Mesendoderm (in vitro differentiated cells): ENCODE results near the gene ST7.

ENCODE experiments used
- DNase-seq: peaks from one replicate; pipeline ENCODE4 v3.0.0; 2013
- H2AK5ac ChIP-seq: 2 replicates; pipeline ENCODE4 v1.6.1; 2013; ENCODE audit warnings: low read length, inconsistent platforms
- H2BK120ac ChIP-seq: 2 replicates; pipeline ENCODE4 v1.6.1; 2013; ENCODE audit warnings: low read depth, mild to moderate bottlenecking, low read length, moderate library complexity, mixed read lengths
- H2BK15ac ChIP-seq: replicated peaks from 2 replicates; pipeline ENCODE4 v1.6.1; 2013; ENCODE audit warnings: low read depth, mild to moderate bottlenecking, moderate library complexity
- H2BK5ac ChIP-seq: 2 replicates; pipeline ENCODE4 v1.6.1; 2013; ENCODE audit warnings: low read length, inconsistent platforms
- H3K18ac ChIP-seq: 2 replicates; pipeline ENCODE4 v1.6.1; 2013; ENCODE audit warnings: mild to moderate bottlenecking, low read length, mixed read lengths
- H3K23ac ChIP-seq: one replicate; pipeline ENCODE4 v1.6.1; 2013; ENCODE audit warnings: low read length
- H3K27ac ChIP-seq: 2 replicates; pipeline ENCODE4 v1.5.1; 2013; ENCODE audit warnings: low read depth, mild to moderate bottlenecking, inconsistent platforms, low read length, moderate library complexity
- H3K27me3 ChIP-seq: 2 replicates; pipeline ENCODE4 v1.6.1; 2013; ENCODE audit warnings: low read length, control low read depth, mild to moderate bottlenecking, inconsistent platforms; ENCODE audit not compliant: insufficient read depth, poor library complexity
- H3K36me3 ChIP-seq: 2 replicates; pipeline ENCODE4 v1.6.1; 2013; ENCODE audit warnings: low read length, inconsistent platforms; ENCODE audit not compliant: control insufficient read depth, insufficient read depth
- H3K4ac ChIP-seq: one replicate; pipeline ENCODE4 v1.6.1; 2013; ENCODE audit warnings: low read depth, mild to moderate bottlenecking, low read length, moderate library complexity
- H3K4me1 ChIP-seq: 2 replicates; pipeline ENCODE4 v1.6.1; 2013; ENCODE audit warnings: low read depth, low read length, inconsistent platforms; ENCODE audit not compliant: control insufficient read depth
- H3K4me2 ChIP-seq: 2 replicates; pipeline ENCODE4 v1.6.1; 2013; ENCODE audit warnings: low read length
- H3K4me3 ChIP-seq: 2 replicates; pipeline ENCODE4 v1.5.1; 2013; ENCODE audit warnings: mild to moderate bottlenecking, low read length
- H3K56ac ChIP-seq: one replicate; pipeline ENCODE4 v1.6.1; 2013; ENCODE audit warnings: low read length
- H3K79me1 ChIP-seq: 2 replicates; pipeline ENCODE4 v1.6.1; 2013; ENCODE audit warnings: low read length, inconsistent platforms
- H3K79me2 ChIP-seq: 2 replicates; pipeline ENCODE4 v1.6.1; 2013; ENCODE audit warnings: mild to moderate bottlenecking, low read length; ENCODE audit not compliant: control insufficient read depth, insufficient read depth
- H3K9ac ChIP-seq: 2 replicates; pipeline ENCODE4 v1.6.1; 2013; ENCODE audit warnings: low read length, inconsistent platforms
- H4K5ac ChIP-seq: one replicate; pipeline ENCODE4 v1.6.1; 2013; ENCODE audit warnings: low read length
- H4K8ac ChIP-seq: one replicate; pipeline ENCODE4 v1.6.1; 2013; ENCODE audit warnings: low read depth, mild to moderate bottlenecking, control low read depth, low read length, moderate library complexity
- WGBS: extraction: QIAGEN DNeasy Blood & Tissue Kit; methylation state at CpG from one replicate; pipeline ENCODE4 v1.1.7; 2013; ENCODE audit warnings: low lambda C conversion rate, missing lambda C conversion rate; ENCODE audit not compliant: insufficient coverage; ENCODE audit errors: extremely low coverage; 5-methylcytosine and 5-hydroxymethylcytosine counted together

Gene ST7

GRCh38 chr7:117190746-117191435 is 237.6 kb downstream of the ST7 start:
- Histone ChIP-seq H2BK15ac (no peak overlapping the region), H3K27ac (no peak overlapping the region), H4K8ac (no peak overlapping the region), H3K4ac (no peak overlapping the region), H4K5ac (no peak overlapping the region), H3K18ac (no peak overlapping the region), H2AK5ac (no peak overlapping the region), H3K27me3 (no peaks in the 10 kb centered on the region), H3K9ac (no peak overlapping the region), H3K4me2 (no peak overlapping the region), H3K4me3 (no peak overlapping the region), H2BK120ac (no peak overlapping the region), H3K79me2 (no peaks in the 10 kb centered on the region), H2BK5ac (no peak overlapping the region), H3K36me3 (no peaks in the 10 kb centered on the region), H3K56ac (no peak overlapping the region), H3K4me1 (no peaks in the 10 kb centered on the region), H3K23ac (no peak overlapping the region), H3K79me1 (no peaks in the 10 kb centered on the region)
- no peak for DNase-seq
- no CpG with 5 or more reads among the region's 9 CpGs for WGBS

DNA sequence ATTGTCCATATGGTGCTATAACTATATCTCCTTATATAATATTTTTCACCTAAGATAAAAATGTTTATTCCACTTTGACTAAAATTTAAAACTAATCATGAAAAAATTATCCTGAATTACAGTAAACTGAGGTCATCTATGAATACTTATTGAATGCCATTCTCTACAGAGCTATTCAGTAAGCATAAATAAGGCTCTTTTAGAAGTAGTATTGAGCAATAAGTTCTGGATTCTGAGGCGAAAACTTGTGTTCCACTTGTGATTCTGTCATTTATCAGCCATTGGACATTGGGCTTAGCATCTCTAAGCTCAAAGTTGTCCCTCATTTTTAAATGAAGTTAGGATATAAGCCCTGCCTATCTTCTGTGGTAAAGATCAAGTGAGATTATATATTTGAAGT is 238.8 kb downstream of the ST7 start:
- H3K56ac ChIP-seq, result no peak overlapping the region
- H3K4ac ChIP-seq, result no peak overlapping the region
- H3K9ac ChIP-seq, result no peak overlapping the region
- no peaks in the 10 kb centered on the region for H3K79me1 ChIP-seq
- no peak overlapping the region for H2BK5ac ChIP-seq
- H3K4me1 ChIP-seq, result no peaks in the 10 kb centered on the region
- no peak overlapping the region for H3K4me2 ChIP-seq
- H3K18ac ChIP-seq, result no peak overlapping the region
- no peaks in the 10 kb centered on the region for H3K36me3 ChIP-seq
- H3K79me2 ChIP-seq, result no peaks in the 10 kb centered on the region
- H4K5ac ChIP-seq, result no peak overlapping the region
- no peak overlapping the region for H2BK15ac ChIP-seq
- WGBS, result no CpG with 5 or more reads among the region's 1 CpG
- H2BK120ac ChIP-seq, result no peak overlapping the region
- H3K4me3 ChIP-seq, result no peak overlapping the region
- DNase-seq, result no peak
- H2AK5ac ChIP-seq, result no peak overlapping the region
- no peak overlapping the region for H3K23ac ChIP-seq
- no peaks in the 10 kb centered on the region for H3K27me3 ChIP-seq
- no peak overlapping the region for H4K8ac ChIP-seq
- no peak overlapping the region for H3K27ac ChIP-seq

DNA sequence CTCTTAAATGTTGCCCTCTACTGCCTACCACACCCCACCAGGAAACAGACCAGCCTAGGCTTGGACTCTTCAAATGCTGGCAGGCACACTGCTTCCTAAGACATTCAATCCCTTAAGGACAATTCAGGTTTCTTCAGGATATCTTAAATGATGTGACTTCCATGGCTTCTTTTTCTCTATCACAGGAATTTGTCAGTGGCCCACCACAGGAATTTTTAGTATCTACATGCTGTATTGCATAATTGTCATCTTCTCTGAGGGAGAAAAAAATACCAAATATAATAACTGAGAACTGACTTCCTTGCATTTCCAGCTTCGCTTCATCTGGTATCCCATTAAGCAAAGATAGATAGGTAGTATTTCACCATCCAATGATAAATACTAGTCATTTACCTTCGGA is 240.3 kb downstream of the ST7 start:
- Histone ChIP-seq H4K8ac (no peak overlapping the region), H2BK15ac (no peak overlapping the region), H4K5ac (no peak overlapping the region), H3K18ac (no peak overlapping the region), H3K4me1 (no peaks in the 10 kb centered on the region), H3K27me3 (no peaks in the 10 kb centered on the region), H3K79me1 (no peaks in the 10 kb centered on the region), H3K27ac (no peak overlapping the region), H3K56ac (no peak overlapping the region), H3K79me2 (no peaks in the 10 kb centered on the region), H3K4ac (no peak overlapping the region), H3K4me2 (no peak overlapping the region), H2BK5ac (no peak overlapping the region), H3K9ac (no peak overlapping the region), H3K36me3 (no peaks in the 10 kb centered on the region), H2BK120ac (no peak overlapping the region), H2AK5ac (no peak overlapping the region), H3K4me3 (no peak overlapping the region), H3K23ac (no peak overlapping the region)
- DNase-seq, result no peak
- WGBS, result no CpG with 5 or more reads among the region's 2 CpGs

DNA sequence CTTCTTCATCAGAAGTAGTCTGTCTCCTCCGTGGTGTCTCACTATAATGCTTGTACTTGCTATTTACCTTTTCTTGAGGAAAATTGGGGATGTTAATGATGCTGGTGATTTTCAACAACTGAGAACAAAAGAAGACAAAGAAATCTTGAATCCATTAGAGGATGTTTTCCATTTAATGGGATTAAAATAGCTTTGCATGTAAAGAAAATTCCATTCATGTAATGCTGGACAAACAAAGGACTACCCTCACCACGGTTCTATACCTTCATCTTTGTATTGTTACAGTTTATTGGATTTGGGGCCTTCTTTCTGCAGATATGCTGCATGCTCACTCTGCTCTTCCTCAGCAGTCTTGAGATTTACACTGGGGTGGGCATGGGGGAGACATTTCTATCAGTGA is 241.1 kb downstream of the ST7 start:
- no peaks in the 10 kb centered on the region for H3K79me1 ChIP-seq
- no peak overlapping the region for H2AK5ac ChIP-seq
- no peak overlapping the region for H3K9ac ChIP-seq
- H3K27me3 ChIP-seq, result no peaks in the 10 kb centered on the region
- H3K4me2 ChIP-seq, result no peak overlapping the region
- no peaks in the 10 kb centered on the region for H3K4me1 ChIP-seq
- no peak overlapping the region for H4K5ac ChIP-seq
- no peak overlapping the region for H2BK15ac ChIP-seq
- H3K4ac ChIP-seq, result no peak overlapping the region
- H4K8ac ChIP-seq, result no peak overlapping the region
- no peak overlapping the region for H3K23ac ChIP-seq
- H2BK120ac ChIP-seq, result no peak overlapping the region
- no peak overlapping the region for H3K56ac ChIP-seq
- H3K18ac ChIP-seq, result no peak overlapping the region
- H3K27ac ChIP-seq, result no peak overlapping the region
- no peak overlapping the region for H2BK5ac ChIP-seq
- H3K79me2 ChIP-seq, result no peaks in the 10 kb centered on the region
- H3K4me3 ChIP-seq, result no peak overlapping the region
- DNase-seq, result no peak
- H3K36me3 ChIP-seq, result no peaks in the 10 kb centered on the region
- WGBS, result no CpG with 5 or more reads among the region's 2 CpGs

- Histone ChIP-seq H3K27me3 (no peaks in the 10 kb centered on the region), H3K79me1 (no peaks in the 10 kb centered on the region), H3K9ac (no peak overlapping the region), H3K27ac (no peak overlapping the region), H3K4me2 (no peak overlapping the region), H4K5ac (no peak overlapping the region), H2BK15ac (no peak overlapping the region), H3K18ac (no peak overlapping the region), H3K23ac (no peak overlapping the region), H3K79me2 (no peaks in the 10 kb centered on the region), H3K36me3 (no peaks in the 10 kb centered on the region), H2BK5ac (no peak overlapping the region), H2BK120ac (no peak overlapping the region), H3K4me1 (no peaks in the 10 kb centered on the region), H4K8ac (no peak overlapping the region), H3K4me3 (no peak overlapping the region), H3K4ac (no peak overlapping the region), H3K56ac (no peak overlapping the region), H2AK5ac (no peak overlapping the region)
- no CpG with 5 or more reads among the region's 4 CpGs for WGBS
- no peak for DNase-seq
Observed at GRCh38 chr7:117195361-117196029, 242.2 kb downstream of the ST7 start.

DNA sequence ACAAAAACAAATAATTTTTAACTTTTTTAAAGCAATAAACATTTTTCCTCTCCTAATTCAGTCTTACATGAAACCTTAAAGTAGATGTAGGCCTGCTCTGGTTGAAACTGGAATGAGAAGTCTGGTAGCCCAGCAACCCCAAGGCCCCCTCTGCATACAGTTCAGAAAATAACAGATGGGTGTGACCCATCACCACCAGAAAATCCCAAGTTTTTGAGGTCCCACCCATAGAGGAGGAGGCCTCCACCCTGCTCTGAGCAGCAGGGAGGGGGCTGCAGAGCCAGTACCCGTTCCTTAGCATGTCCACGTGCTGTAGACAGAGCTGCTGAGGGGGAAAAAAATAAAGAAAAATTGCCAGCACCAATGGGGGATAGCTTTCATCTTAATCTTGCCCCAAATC is 246.8 kb downstream of the ST7 start:
- no peak overlapping the region for H3K4ac ChIP-seq
- no peaks in the 10 kb centered on the region for H3K36me3 ChIP-seq
- no peak overlapping the region for H2BK120ac ChIP-seq
- H3K4me1 ChIP-seq, result no peaks in the 10 kb centered on the region
- H3K27ac ChIP-seq, result no peak overlapping the region
- no peak overlapping the region for H4K8ac ChIP-seq
- H3K56ac ChIP-seq, result no peak overlapping the region
- no peak overlapping the region for H2BK5ac ChIP-seq
- H3K27me3 ChIP-seq, result no peaks in the 10 kb centered on the region
- no peak overlapping the region for H4K5ac ChIP-seq
- no peak overlapping the region for H3K23ac ChIP-seq
- WGBS, result no CpG with 5 or more reads among the region's 2 CpGs
- no peak for DNase-seq
- no peak overlapping the region for H3K9ac ChIP-seq
- H3K79me1 ChIP-seq, result no peaks in the 10 kb centered on the region
- H2BK15ac ChIP-seq, result no peak overlapping the region
- no peaks in the 10 kb centered on the region for H3K79me2 ChIP-seq
- no peak overlapping the region for H3K4me2 ChIP-seq
- no peak overlapping the region for H2AK5ac ChIP-seq
- no peak overlapping the region for H3K4me3 ChIP-seq
- no peak overlapping the region for H3K18ac ChIP-seq
